GM18511 (cell line): Measurements from ENCODE around the gene HAGH.

Source experiments
- ATAC-seq: cut with Tn5 transposase; IDR thresholded peaks from one replicate; pipeline ENCODE4 v1.9.1; 2021; ENCODE audit warnings: mild to moderate bottlenecking, moderate library complexity; ENCODE audit not compliant: unreplicated experiment

Gene HAGH

GRCh38 chr16:1832838-1833454 lies 6.3 kb upstream of the HAGH start:
- ATAC-seq: no peak

GRCh38 chr16:1831186-1832075 lies 4.8 kb upstream of the HAGH start:
- no peak for ATAC-seq

GRCh38 chr16:1830213-1830612 lies 3.6 kb upstream of the HAGH start:
- ATAC-seq: no peak

- ATAC-seq: no peak
These were observed 2.2 kb upstream of the HAGH start for GRCh38 chr16:1828645-1829410.

GRCh38 chr16:1825864-1826690 lies 548 bp downstream of the HAGH start:
- ATAC-seq: peak; percentile 55

GRCh38 chr16:1825381-1825863 lies 1.2 kb downstream of the HAGH start:
- ATAC-seq: no peak

- ATAC-seq: no peak
These were observed 2.8 kb downstream of the HAGH start for GRCh38 chr16:1823821-1824220.

GRCh38 chr16:1822801-1823200 lies 3.8 kb downstream of the HAGH start:
- ATAC-seq: no peak

GRCh38 chr16:1821861-1822611 lies 4.6 kb downstream of the HAGH start:
- ATAC-seq: no peak

- ATAC-seq: no peak
These were observed 5.7 kb downstream of the HAGH start for GRCh38 chr16:1820946-1821290.

- ATAC-seq: no peak
These were observed 6.3 kb downstream of the HAGH start for GRCh38 chr16:1820096-1820945.

GRCh38 chr16:1819611-1820010 lies 7.0 kb downstream of the HAGH start:
- ATAC-seq: no peak

GRCh38 chr16:1818873-1819525 lies 7.6 kb downstream of the HAGH start:
- ATAC-seq: no peak

- ATAC-seq: no peak
These were observed 8.3 kb downstream of the HAGH start for GRCh38 chr16:1818204-1818872.

GRCh38 chr16:1817716-1818115 lies 8.9 kb downstream of the HAGH start:
- ATAC-seq: no peak

GRCh38 chr16:1817276-1817589 lies 9.4 kb downstream of the HAGH start:
- ATAC-seq: no peak

GRCh38 chr16:1816396-1817275 lies 10.0 kb downstream of the HAGH start:
- ATAC-seq: no peak
